ENCODE measurements around the gene DDX46. TPM values are rescaled to one million over a fixed set of nuclear protein-coding genes. Genes with fewer than 3 reads are reported as not detected.
"Not testable (repeated sequence)": the region's sequence is repeated elsewhere in the genome, so short reads cannot be mapped to it uniquely, and the experiment has no call there.

The DDX46 gene
- total RNA-seq, 3 donors from 2014 or later (not counting 1 experiment from before 2014, with no cell fraction given), result 61.4 to 74.8 (median 67.2) TPM

GRCh38 chr5:134742134-134742533 lies 16.4 kb upstream of the DDX46 start:
- no peaks in the 10 kb centered on the region for H3K9me3 ChIP-seq (ENCODE audit: control insufficient read depth, insufficient read depth, low read length)
- WGBS (ENCODE audit: insufficient coverage), result no CpG with 5 or more reads among the region's 2 CpGs

GRCh38 chr5:134749415-134749814 lies 9.2 kb upstream of the DDX46 start:
- H3K27ac ChIP-seq (ENCODE audit: low read length), result no peak overlapping the region
- no peaks in the 10 kb centered on the region for H3K27me3 ChIP-seq (ENCODE audit: control insufficient read depth, insufficient read depth, low read length)
- Mint-ChIP-seq H3K9me3 (no peaks in the 10 kb centered on the region), H3K4me1 (no peaks in the 10 kb centered on the region), H3K27ac (no peak overlapping the region), H3K36me3 (no peaks in the 10 kb centered on the region), H3K4me3 (no peak overlapping the region), H3K27me3 (ENCODE audit: low read depth in 2 of 2) (no peaks in the 10 kb centered on the region)
- no peak for ATAC-seq
- no peak overlapping the region for H3K4me3 ChIP-seq (ENCODE audit: low read length)
- no peaks in the 10 kb centered on the region for H3K4me1 ChIP-seq (ENCODE audit: control insufficient read depth, insufficient read depth, low read length)
- peaks cover 12% of the 10 kb centered on the region for H3K36me3 ChIP-seq (ENCODE audit: control insufficient read depth, insufficient read depth, low read length)
- no peak for DNase-seq
- intact Hi-C loops (cut with micrococcal nuclease), result no loop called here
- no peaks in the 10 kb centered on the region for H3K9me3 ChIP-seq (ENCODE audit: control insufficient read depth, insufficient read depth, low read length)
- TF ChIP-seq CTCF (IDR thresholded peaks at IDR 0.05), result no peak
- 86% methylated on average over 1 of the region's 3 CpGs for WGBS (ENCODE audit: insufficient coverage)

More at GRCh38 chr5:134742134-134742533, 16.4 kb upstream of the DDX46 start:
- Mint-ChIP-seq H3K4me3 (no peak overlapping the region), H3K4me1 (peaks cover 16 to 27% of the 10 kb centered on the region in 2 donors), H3K9me3 (no peaks in the 10 kb centered on the region), H3K27me3 (ENCODE audit: low read depth in 2 of 2) (no peaks in the 10 kb centered on the region), H3K36me3 (no peaks in the 10 kb centered on the region), H3K27ac (no peak overlapping the region)
- TF ChIP-seq CTCF (IDR thresholded peaks at IDR 0.05), result no peak
- H3K27me3 ChIP-seq (ENCODE audit: control insufficient read depth, insufficient read depth, low read length), result no peaks in the 10 kb centered on the region
- peaks cover 18% of the 10 kb centered on the region for H3K4me1 ChIP-seq (ENCODE audit: control insufficient read depth, insufficient read depth, low read length)
- no peak overlapping the region for H3K27ac ChIP-seq (ENCODE audit: low read length)
- intact Hi-C loops (cut with micrococcal nuclease), result no loop called here
- peaks cover 7% of the 10 kb centered on the region for H3K36me3 ChIP-seq (ENCODE audit: control insufficient read depth, insufficient read depth, low read length)
- ATAC-seq (no peak), DNase-seq (no peak)
- H3K4me3 ChIP-seq (ENCODE audit: low read length), result no peak overlapping the region

- ATAC-seq, result no peak
- Mint-ChIP-seq H3K27ac (peak overlapping the region; percentile 96 to 98), H3K4me3 (peak overlapping the region; percentile 100), H3K4me1 (peaks cover 28 to 38% of the 10 kb centered on the region in 2 donors), H3K27me3 (ENCODE audit: low read depth in 2 of 2) (no peaks in the 10 kb centered on the region), H3K9me3 (no peaks in the 10 kb centered on the region), H3K36me3 (no peaks in the 10 kb centered on the region)
- peak overlapping the region; percentile 77 for H3K4me3 ChIP-seq (ENCODE audit: low read length)
- no peaks in the 10 kb centered on the region for H3K27me3 ChIP-seq (ENCODE audit: control insufficient read depth, insufficient read depth, low read length)
- no peaks in the 10 kb centered on the region for H3K36me3 ChIP-seq (ENCODE audit: control insufficient read depth, insufficient read depth, low read length)
- no peak for DNase-seq
- TF ChIP-seq CTCF (IDR thresholded peaks at IDR 0.05), result no peak
- H3K27ac ChIP-seq (ENCODE audit: low read length), result peak overlapping the region; percentile 54
- WGBS (ENCODE audit: insufficient coverage), result 26% methylated on average over 9 of the region's 9 CpGs
- H3K9me3 ChIP-seq (ENCODE audit: control insufficient read depth, insufficient read depth, low read length), result no peaks in the 10 kb centered on the region
- H3K4me1 ChIP-seq (ENCODE audit: control insufficient read depth, insufficient read depth, low read length), result peaks cover 13% of the 10 kb centered on the region
- intact Hi-C loops (cut with micrococcal nuclease), result loop anchor here (1.0 kb wide), 2 partner anchors 20 to 116 kb away; partner anchors contain the start of genes CAMLG and TXNDC15
Observed at GRCh38 chr5:134758176-134758503, 439 bp upstream of the DDX46 start.

DNA sequence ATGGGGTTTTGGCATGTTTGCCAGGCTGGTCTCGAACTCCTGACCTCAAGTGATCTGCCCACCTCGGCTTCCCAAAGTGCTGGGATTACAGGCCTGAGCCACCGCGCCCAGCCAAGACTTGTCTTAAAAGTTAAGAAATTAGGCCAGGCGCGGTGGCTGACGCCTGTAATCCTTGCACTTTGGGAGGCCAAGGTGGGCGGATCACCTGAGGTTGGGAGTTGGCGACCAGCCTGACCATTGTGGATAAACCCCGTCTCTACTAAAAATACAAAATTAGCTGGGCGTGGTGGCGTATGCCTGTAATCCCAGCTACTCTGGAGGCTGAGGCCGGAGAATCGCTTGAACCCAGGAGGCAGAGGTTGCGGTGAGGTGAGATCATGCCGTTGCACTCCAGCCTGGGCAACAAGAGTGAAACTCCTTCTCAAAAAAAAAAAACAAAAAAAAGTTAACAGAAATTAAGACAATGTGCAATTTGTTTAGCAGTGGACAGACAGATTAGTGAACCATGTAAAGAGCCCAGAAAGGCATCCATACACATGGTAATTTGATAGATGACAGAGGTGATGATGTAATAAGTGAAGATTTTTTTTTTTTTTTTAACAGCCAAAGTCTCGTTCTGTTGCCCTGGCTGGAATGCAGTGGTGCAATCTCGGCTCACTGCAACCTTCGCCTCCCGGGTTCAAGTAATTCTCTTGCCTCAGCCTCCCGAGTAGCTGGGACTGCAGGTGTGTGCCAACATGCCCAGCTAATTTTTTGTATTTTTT lies 9.1 kb downstream of the DDX46 start:
- H3K4me1 Mint-ChIP-seq; H3K27me3 Mint-ChIP-seq (ENCODE audit: low read depth in 2 of 2); H3K4me3 ChIP-seq (ENCODE audit: low read length); H3K27me3 ChIP-seq (ENCODE audit: control insufficient read depth, insufficient read depth, low read length); H3K4me1 ChIP-seq (ENCODE audit: control insufficient read depth, insufficient read depth, low read length); H3K36me3 Mint-ChIP-seq; DNase-seq; H3K9me3 Mint-ChIP-seq; H3K27ac ChIP-seq (ENCODE audit: low read length); intact Hi-C loops (cut with micrococcal nuclease); H3K9me3 ChIP-seq (ENCODE audit: control insufficient read depth, insufficient read depth, low read length); H3K27ac Mint-ChIP-seq; H3K4me3 Mint-ChIP-seq; ATAC-seq: not testable (repeated sequence)
- WGBS (ENCODE audit: insufficient coverage), result 96% methylated on average over 21 of the region's 21 CpGs
- H3K36me3 ChIP-seq (ENCODE audit: control insufficient read depth, insufficient read depth, low read length), result peaks cover 57% of the 10 kb centered on the region
